ENCODE results near the gene LCN12.

Gene LCN12

GRCh38 chr9:136965771-136966484 lies 13.9 kb downstream of the LCN12 start:
- peak overlapping the region; percentile 46 for H3K4me3 ChIP-seq (ENCODE audit: low read length)
- DNase-seq (ENCODE audit: low read depth, low spot score), result peak; percentile 59

GRCh38 chr9:136968333-136969127 lies 16.5 kb downstream of the LCN12 start:
- DNase-seq (ENCODE audit: low read depth, low spot score), result no peak

GRCh38 chr9:136969150-136969549 lies 17.1 kb downstream of the LCN12 start:
- no peak overlapping the region for H3K4me3 ChIP-seq (ENCODE audit: low read length)
- no peak for DNase-seq (ENCODE audit: low read depth, low spot score)

More at GRCh38 chr9:136968333-136969127, 16.5 kb downstream of the LCN12 start:
- no peak overlapping the region for H3K4me3 ChIP-seq (ENCODE audit: low read length)

- DNase-seq (ENCODE audit: low read depth, low spot score), result no peak
- no peak overlapping the region for H3K4me3 ChIP-seq (ENCODE audit: low read length)
Measured at GRCh38 chr9:136969774-136970173, 17.7 kb downstream of the LCN12 start.

- no peak for DNase-seq (ENCODE audit: low read depth, low spot score)
- H3K4me3 ChIP-seq (ENCODE audit: low read length), result no peak overlapping the region
Measured at GRCh38 chr9:136970361-136970760, 18.3 kb downstream of the LCN12 start.

GRCh38 chr9:136971746-136972145 lies 19.7 kb downstream of the LCN12 start:
- no peak for DNase-seq (ENCODE audit: low read depth, low spot score)
- H3K4me3 ChIP-seq (ENCODE audit: low read length), result no peak overlapping the region

GRCh38 chr9:136972335-136972734 lies 20.3 kb downstream of the LCN12 start:
- H3K4me3 ChIP-seq (ENCODE audit: low read length), result no peak overlapping the region
- no peak for DNase-seq (ENCODE audit: low read depth, low spot score)

- no peak for DNase-seq (ENCODE audit: low read depth, low spot score)
Measured at GRCh38 chr9:136972743-136973142, 20.7 kb downstream of the LCN12 start.

GRCh38 chr9:136973618-136974617 lies 21.8 kb downstream of the LCN12 start:
- no peak overlapping the region for H3K4me3 ChIP-seq (ENCODE audit: low read length)
- no peak for DNase-seq (ENCODE audit: low read depth, low spot score)

More at GRCh38 chr9:136972743-136973142, 20.7 kb downstream of the LCN12 start:
- H3K4me3 ChIP-seq (ENCODE audit: low read length), result no peak overlapping the region

GRCh38 chr9:136974817-136975535 lies 22.9 kb downstream of the LCN12 start:
- no peak overlapping the region for H3K4me3 ChIP-seq (ENCODE audit: low read length)
- DNase-seq (ENCODE audit: low read depth, low spot score), result no peak

- no peak overlapping the region for H3K4me3 ChIP-seq (ENCODE audit: low read length)
- no peak for DNase-seq (ENCODE audit: low read depth, low spot score)
Measured at GRCh38 chr9:136975644-136976043, 23.6 kb downstream of the LCN12 start.

- no peak for DNase-seq (ENCODE audit: low read depth, low spot score)
- no peak within 1 kb of the TSS for H3K4me3 ChIP-seq (ENCODE audit: low read length)
Measured at GRCh38 chr9:136977223-136977622, 25.1 kb downstream of the LCN12 start, which contains the start of gene PTGDS. Gene PTGDS, plus strand, starts transcription at chr9:136977504. Its CDS starts 75 bp downstream, at chr9:136977579.

GRCh38 chr9:136977649-136978072 lies 25.6 kb downstream of the LCN12 start:
- no peak for DNase-seq (ENCODE audit: low read depth, low spot score)

GRCh38 chr9:136978073-136978864 lies 26.2 kb downstream of the LCN12 start:
- DNase-seq (ENCODE audit: low read depth, low spot score), result no peak
- H3K4me3 ChIP-seq (ENCODE audit: low read length), result no peak overlapping the region

More at GRCh38 chr9:136977649-136978072, 25.6 kb downstream of the LCN12 start:
- H3K4me3 ChIP-seq (ENCODE audit: low read length), result no peak overlapping the region

GRCh38 chr9:136978865-136979544 lies 26.9 kb downstream of the LCN12 start:
- H3K4me3 ChIP-seq (ENCODE audit: low read length), result no peak overlapping the region
- DNase-seq (ENCODE audit: low read depth, low spot score), result no peak

- no peak overlapping the region for H3K4me3 ChIP-seq (ENCODE audit: low read length)
- no peak for DNase-seq (ENCODE audit: low read depth, low spot score)
Measured at GRCh38 chr9:136979769-136980587, 27.9 kb downstream of the LCN12 start.

Data from Jurkat, Clone E6-1 (cell line).